GM21786 (cell line): ENCODE results near the gene TSPAN14.
"Not testable (repeated sequence)": the region's sequence is repeated elsewhere in the genome, so short reads cannot be mapped to it uniquely, and the experiment has no call there.

Experiments
- ATAC-seq: cut with Tn5 transposase; IDR thresholded peaks from one replicate; pipeline ENCODE4 v1.9.1; 2021; ENCODE audit not compliant: unreplicated experiment

TSPAN14 gene

DNA sequence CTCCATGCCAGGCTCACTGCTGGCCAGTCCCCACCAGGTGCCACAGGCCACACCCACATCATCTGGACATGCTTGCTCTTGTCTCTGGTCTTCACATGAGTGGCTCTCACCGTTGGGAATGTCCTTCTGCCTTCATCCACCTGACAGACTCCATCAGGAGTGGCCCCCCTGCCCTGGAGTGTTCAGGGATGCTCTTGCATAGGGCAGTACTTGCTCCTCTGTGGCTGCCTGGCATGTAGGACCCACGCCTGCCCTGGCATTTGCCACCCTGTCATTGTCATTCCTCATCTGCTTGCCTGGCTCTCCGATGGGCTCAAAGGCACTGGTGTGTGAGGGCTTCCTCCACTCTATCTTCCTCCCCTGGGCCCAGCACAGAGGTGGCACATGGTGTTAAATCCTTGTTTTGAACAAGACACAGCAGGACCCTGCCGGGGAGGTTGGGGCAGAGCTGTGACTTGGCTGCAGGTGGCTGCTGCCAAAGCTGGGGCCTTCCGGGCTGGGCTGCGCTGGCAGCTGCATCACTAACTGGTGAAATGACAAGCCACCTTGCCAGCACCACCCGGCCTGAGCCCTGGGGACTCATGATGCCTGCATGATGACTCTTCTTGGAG, 85.4 kb downstream of the TSPAN14 start:
- peak; percentile 21 for ATAC-seq

DNA sequence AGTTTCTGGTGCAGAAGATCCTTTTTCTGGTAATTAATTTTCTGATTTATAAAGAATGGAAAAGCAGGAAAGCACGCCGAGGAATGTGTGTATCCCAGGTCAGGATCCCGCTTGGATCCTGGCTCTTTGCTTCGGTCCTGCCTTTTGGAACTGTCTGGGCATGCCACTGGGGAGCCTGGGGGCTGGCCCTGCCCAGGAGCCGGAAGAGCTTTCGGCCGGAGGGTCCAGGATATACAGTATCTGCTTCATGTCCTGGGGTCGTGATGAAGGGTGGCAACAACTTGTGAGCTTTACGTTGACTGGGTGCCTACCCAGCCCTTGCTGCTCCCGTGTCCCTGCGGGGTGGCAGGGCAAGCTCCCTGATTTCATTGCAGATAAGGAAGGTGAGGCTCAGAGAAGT, 86.0 kb downstream of the TSPAN14 start:
- no peak for ATAC-seq

DNA sequence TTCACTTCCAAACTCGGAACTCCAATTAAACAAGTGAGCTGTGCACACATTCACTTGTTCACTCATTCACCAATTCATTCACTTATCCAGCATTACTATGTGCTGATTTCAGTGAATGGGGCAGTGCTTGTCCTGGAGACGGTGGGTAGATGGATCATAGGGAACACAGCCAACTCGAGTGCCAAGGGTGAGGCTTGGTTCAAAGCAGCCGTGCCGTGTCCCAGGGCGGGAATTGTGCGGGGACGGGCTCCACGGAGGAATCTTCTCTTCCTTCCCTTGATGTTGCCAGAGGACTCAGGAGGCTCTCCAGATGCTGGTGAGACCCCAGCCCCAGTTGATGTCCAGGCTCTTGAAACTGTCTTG, 86.5 kb downstream of the TSPAN14 start:
- no peak for ATAC-seq

DNA sequence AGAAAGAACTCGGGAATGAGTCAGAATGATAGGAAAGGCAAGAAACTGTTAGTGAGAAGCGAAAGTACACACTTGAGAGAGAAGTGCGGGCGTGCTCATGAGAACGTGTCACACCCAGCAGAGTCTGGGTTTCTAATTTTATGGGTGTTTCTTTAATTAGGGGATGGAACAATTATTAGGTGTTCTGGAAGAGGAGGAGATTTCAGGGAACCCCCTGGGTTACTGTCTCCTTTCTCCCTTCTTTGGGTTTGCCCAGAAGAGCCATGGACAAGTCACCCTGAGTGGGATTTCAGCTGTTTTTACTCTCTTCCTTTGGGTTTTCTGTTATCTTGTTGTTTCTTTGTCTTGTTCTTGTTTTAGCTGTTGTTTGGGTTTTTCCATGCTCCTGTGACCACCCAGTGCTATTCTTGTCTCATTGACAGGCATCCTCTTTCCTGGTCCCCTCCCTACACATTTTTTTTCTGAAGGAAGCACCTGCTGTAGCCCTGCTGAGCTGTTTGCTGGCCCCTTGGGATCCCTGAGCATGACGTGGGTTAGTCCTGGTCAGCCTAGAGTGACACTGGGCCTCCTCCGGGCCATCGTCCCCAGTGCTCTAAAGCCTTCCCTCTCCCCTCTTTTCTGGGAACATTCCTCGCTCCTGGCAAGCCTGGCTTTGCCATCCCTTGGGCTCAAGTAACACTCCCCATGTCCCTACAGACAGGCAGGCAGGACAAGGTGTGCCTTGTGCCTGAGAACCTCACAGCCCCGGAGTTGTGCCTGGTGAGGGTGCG, 87.1 kb downstream of the TSPAN14 start:
- ATAC-seq, result peak; percentile 68

DNA sequence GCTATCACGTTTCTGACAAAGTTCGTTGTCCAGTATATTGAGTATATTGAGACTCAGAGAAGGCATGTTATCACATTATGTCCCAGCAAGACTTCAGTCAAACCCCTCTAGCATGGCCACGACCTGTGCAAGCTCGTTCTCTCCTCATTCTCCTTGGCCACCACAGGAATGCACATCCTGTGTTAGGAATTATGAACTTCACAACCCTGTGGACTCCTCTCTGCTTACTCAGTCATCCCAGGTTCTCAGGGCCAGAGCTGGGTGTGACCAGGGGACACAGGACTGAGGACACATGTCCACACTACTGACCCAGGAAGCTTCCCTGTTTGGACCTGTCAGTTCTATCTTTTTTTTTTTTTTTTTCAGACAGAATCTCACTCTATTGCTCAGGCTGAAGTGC, 87.9 kb downstream of the TSPAN14 start:
- ATAC-seq, result no peak

DNA sequence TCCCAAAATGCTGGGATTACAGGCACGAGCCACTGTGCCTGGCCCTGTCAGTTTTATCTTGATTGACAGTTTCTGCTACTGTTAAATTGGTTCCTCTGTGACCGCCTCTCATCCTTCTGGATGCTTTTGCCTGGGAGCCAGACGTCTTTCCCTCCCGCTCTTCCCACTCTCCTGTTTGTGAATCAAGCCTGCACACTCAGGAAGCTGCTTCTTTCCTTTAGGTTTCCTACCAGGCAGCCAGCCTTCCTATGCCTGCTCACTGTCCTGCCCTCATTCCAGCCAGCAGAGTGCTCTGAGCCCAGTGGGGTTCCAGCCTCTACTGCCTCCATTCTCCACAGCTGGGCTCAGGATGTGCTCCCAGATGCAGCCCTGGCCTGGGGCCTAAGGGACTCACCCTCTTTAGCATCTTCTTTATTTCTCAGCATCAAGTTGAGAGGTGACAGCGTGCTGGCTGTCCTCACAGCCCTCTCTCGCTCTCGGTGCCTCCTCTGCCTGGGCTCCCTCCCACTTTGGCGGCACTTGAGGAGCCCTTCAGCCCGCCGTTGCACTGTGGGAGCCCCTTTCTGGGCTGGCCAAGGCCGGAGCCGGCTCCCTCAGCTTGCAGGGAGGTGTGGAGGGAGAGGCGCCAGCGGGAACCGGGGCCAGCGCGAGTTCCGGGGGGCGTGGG, 88.7 kb downstream of the TSPAN14 start:
- ATAC-seq, result no peak

DNA sequence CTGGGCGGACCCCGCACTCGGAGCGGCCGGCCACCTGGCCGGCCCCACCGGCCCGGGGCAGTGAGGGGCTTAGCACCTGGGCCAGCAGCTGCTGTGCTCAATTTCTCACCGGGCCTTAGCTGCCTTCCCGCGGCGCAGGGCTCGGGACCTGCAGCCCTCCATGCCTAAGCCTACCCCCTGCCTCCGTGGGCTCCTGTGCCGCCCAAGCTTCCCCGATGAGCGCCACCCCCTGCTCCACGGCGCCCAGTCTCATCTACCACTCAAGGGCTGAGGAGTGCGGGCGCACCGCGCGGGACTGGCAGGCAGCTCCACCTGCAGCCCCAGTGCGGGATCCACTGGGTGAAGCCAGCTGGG, 89.2 kb downstream of the TSPAN14 start:
- ATAC-seq, result not testable (repeated sequence)

DNA sequence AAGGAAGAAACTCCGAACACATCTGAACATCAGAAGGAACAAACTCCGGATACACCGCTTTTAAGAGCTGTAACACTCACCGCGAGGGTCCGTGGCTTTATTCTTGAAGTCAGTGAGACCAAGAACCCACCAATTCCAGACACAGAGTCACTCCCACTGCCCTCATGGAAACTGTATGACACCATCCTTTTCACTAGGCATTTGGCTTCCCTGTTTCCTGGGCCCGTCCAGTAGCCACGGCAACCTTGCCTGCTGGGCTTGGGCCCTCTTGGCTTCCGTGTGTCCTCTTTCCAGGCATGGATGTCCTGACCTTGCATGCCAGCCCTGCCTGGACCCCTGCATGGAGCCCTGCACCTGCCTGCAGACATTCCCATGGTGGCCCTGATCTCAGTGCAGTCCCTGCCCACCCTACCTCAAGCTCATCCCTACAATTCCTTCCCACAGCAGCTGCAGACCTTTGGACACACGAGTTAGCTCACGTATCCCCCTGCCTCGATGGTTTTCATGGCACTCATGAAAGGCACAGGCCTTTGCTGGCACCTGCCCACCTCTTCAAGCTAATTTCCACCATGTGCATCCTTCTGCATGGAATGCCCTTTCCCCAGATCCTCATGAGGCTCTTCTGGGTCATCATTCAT, 90.3 kb downstream of the TSPAN14 start:
- ATAC-seq, result no peak

DNA sequence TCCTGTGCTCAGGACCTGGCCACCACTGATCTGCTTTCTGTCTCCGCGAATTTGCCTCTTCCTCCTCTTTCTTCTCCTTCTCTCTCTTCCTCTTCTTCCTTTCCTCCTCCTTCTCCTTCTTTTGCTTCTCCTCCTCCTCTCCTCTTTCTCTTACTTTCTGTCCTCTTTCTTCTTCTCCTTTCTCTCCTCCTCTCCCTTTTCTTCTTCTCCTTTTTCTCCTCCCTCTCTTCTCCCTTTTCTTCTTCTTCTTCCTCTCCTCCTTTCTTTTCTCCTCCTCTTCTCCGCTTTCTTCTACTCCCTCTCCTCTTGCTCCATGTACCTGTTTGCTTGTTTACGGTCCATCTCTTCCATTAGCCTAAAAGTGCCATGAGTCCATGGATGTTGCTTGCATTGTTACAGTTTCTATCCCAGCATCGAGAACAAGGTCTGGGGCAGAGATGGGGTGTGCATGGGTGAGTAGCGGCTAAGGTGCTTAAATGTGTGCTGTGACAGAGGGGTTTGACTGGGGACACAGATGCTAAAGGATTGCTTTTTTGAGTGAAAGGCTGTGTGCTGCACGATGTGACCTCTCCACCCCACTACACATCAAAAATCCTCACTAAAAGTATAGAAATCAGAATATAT, 91.3 kb downstream of the TSPAN14 start:
- no peak for ATAC-seq

DNA sequence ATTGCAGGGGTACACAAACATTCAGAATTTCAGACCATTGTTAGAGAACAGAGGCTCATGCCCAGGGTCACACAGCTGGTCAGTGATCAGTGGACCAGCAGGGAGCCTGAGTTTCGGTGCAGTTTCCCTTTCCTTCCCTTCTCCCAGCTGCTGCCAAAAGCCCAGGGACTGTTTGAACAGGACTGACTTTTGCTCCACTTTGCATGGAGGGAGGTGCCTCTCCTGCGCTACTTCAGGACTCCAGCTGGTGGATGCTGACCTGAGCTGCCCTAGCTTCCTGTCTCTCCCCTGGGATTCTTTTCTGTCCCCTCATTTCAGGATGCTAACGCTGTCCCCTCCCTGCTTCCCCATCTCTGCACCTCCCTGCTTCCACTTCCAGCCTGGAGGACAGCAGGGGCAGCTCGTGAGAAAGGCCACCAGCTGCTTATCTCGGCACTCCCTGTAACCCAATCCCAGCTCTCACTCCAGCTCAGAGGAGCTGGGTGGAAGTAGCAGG, 98.1 kb downstream of the TSPAN14 start:
- no peak for ATAC-seq

DNA sequence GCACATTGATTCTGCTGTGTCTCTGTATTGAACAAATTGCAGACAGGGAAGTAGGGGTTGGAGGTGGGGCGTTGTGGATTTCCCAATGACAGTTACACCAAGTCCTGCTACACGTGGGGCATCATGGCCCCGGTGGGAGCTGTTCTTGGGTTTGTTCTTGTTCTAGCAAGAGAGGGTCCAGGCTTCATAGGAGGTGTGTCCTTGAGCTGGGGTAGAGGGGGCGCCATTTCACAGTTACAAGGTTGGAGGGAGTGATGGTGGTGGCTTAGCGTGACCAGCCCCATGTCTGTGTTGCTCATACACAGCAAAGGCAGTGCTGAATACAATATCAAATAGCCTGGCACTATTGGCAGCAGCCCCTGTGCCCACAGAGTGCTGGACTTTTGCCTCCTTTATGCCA, 99.3 kb downstream of the TSPAN14 start:
- ATAC-seq, result no peak

DNA sequence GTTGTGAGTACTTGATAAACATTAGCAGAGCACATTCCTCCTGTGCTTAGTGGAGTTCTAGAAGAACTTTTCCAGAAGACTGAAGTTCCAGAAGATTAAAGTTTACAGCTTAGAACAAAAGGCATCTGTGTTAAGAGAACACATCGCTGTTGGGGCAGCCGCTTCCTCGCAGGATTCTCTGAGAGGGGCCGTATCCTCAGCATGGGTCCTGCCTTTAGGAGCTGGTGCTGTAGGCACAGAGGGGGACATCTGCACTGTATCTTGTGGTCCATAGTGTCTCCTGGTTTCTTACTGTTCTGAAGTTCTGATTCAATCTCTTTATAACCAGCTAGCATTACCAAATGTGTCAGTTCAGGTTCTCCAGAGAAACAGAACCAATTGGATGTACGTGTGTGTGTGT, 99.9 kb downstream of the TSPAN14 start:
- ATAC-seq, result no peak

DNA sequence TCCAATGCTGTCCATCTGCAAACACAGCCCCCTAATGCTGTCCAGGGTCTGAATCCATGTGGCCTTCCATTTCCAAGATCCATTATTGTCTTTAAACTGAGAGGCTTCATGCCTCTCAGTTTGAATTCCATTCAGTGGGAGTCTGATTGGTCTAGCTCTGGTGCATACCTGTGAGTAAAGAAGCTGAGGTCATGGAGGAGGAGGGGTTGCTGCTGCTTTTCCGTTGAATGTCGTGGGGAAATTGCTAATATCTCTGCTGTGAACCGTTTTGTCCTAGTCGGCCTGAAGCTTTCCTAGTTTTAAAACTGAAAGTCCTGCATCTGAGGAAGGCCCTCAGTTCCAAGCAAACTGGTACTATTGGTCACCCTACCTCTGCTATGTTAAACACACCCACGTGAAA, 101.3 kb downstream of the TSPAN14 start:
- ATAC-seq, result no peak

DNA sequence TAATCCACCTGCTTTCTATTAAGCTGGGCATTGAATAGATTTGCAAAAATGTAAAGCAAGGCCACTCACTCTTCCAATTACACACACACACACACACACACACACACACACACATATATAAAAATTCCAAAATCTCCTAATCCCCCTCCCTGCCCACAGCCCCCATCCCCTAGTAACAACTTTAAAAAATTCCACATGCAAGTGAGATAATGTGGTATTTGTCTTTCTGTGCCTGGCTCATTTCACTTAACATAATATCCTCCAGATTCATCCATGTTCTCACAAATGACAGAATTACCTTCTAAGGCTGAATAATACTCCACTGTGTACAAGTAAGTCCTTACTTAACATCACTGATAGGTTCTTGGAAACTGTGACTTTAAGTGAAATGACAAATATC, 107.8 kb downstream of the TSPAN14 start:
- ATAC-seq, result no peak

DNA sequence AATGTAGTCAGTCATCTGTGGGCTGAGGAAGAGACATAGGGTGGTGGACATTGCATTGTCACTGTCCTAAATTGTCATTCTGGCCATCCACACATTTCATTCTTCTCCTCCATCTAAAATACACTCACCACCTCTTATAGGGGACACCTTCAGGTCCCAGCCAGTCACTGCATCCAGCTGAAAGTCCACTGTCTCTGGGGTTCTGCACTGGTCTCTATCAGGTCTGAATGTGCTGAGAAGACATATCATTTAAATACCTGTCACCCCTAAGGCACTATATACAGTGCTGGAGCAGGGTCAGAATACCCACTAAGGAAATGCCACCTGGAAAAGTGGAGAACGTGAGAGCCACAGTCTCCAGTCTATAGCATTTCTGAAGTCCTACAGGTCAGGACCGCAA, 113.2 kb downstream of the TSPAN14 start:
- no peak for ATAC-seq

DNA sequence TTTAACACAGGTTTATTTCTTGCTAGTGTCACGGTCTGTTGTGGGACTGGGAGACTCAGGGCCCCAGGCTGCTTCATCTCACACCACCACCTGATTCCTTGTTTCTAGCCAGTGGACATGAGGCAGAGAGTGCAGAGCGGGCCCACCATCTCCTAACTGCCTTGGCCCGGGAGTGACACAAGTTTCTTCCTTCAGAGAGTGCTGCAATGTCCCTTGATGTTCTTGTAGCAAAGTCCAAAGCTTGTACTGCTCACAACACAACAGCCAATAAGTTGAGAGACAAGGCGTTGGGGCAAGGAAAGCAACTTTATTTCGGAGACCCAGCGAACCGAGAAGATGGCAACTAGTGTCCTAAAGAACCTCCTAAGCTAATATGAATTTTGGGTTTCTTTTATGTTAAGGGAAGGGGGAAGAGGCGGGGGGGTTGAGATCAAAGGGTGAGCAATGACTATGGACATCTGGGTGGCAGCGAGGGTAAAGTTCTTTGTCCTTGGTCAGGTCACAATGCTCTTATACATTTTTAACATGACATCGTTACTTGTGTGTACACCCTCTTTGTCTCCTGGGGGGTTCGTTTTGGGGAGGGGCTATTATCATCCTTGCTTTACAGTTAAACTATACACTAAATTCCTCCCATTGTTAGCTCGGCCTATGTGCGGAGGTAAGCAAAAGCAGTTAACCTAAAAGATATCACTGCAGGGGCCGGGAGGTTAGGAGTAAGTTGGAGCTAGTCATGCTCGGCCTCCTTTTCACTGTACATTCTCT, 115.2 kb downstream of the TSPAN14 start:
- ATAC-seq, result no peak

DNA sequence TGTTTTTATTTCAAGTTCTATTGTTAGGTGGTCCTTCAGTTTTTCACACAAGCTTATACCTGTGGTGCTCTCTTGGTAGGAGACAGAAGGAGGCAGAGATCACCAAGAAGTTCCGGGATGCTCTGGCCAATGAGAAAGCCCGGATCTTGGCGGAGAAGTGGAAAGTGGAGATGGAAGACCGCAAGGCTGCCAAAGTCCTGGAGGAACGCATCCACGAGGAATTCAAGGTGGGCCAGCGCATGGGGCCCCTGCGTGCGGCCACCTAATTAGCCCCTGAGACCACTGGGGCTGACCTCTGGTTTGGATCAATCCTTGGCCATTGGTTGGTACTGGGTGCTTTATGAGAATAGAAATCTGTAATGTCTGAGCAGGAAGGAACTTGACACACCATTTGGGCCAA, 117.2 kb downstream of the TSPAN14 start:
- ATAC-seq, result no peak

DNA sequence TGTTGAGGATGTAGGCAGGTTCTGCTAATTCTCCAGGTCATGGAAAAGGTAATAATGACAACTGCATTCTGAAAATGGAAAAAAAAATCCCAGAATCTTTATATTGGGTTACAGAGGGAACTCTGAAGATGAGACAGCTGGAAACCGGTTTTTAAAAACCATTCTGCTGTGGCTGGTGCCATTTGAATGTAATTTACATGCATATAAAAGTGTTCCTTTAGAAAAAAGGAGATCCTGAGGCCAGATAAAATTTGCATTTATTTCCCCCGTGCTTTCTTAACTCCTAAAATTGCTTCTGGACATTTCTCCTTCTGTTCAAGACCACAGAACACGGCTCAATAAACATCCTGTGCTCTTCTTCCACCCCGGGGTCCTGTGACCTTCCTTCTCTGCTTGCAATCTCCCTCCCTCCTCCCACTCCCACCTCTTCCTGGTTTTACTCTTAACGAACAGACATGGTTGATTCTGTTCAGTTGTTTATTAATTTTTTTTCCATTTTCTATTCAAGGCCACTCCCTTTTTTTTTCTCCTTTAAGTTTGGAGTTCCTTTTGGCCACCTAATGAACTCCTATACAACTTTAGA, 125.2 kb downstream of the TSPAN14 start:
- no peak for ATAC-seq

DNA sequence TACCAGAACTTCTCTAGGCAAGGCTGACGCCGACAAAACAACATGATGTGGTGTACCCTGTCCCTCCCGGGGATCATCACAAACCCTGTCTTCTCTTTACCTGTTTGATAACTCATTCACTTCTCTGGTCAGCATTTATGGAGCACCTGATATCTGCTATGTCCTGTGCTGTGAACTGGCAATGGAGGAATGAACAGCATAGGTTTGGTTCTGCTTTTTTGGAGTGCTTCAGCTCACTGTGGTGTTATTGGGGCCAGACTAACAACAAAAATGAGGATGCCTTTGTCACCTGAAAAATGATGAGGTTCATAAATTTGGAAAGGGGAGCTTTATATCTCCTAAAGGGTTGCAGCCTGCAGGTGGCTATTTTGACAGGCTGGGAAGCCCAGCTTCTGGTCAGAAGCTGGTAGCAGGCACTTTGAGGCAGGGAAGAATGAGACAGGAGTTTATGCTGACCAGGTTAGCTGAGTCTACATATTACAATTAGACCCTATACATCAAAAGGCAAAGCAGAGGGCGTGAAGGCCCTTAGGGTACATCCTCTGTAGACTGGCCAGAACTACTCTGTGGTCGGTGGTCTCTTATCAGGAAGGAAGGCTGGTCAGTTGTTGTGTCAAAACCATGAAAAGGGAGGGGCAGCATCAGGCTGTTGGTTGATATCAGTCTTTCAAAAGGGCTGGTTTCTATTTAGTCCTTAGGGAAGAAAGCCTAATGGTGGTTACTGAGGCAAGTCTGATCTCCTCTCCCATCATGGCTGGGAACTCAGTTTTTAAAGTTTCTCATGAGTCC, 125.9 kb downstream of the TSPAN14 start:
- no peak for ATAC-seq
